ENCODE data around the gene ADISSP. TPM values are rescaled to one million over a fixed set of nuclear protein-coding genes. Genes with fewer than 3 reads are reported as not detected.
A peak's percentile ranks its signal among the peaks of the same experiment; 100 is the strongest.

The ADISSP gene
- total and polyA plus RNA-seq, 2 of the 13 experiments (the other 11 are each of a cell fraction or from before 2014, with no cell fraction given) = 38.3 to 90.6 TPM

DNA sequence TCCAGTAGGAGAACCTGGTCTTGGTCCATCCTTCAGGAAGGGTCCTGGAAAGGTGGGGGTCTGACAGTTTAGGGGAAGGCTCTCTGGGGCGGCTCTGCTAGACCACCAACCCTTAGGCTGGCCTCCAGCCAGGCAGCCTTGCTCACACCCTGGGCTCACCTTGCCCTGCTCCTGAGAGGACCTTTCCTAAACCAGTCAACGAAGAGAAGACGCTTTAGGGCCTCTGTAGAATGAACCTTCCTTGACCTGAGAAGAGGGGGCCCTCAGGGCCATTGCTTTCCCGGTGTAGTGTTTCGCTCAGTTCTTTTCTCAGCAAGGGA, 29.6 kb upstream of the ADISSP start (continued):
- TF ChIP-seq, protein P1, sequence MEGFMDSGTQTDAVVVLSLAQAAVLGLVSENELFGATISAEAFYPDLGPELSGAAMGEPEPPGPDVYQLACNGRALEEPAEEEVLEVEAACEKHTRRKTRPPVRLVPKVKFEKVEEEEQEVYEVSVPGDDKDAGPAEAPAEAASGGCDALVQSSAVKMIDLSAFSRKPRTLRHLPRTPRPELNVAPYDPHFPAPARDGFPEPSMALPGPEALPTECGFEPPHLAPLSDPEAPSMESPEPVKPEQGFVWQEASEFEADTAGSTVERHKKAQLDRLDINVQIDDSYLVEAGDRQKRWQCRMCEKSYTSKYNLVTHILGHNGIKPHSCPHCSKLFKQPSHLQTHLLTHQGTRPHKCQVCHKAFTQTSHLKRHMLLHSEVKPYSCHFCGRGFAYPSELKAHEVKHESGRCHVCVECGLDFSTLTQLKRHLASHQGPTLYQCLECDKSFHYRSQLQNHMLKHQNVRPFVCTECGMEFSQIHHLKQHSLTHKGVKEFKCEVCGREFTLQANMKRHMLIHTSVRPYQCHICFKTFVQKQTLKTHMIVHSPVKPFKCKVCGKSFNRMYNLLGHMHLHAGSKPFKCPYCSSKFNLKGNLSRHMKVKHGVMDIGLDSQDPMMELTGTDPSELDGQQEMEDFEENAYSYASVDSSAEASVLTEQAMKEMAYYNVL (CRISPR knock-in tag; IDR thresholded peaks at IDR 0.05; ENCODE audit: borderline replicate concordance) = peak; percentile 13; the same call in 1 of the 2 replicates
- TF ChIP-seq, protein P2, sequence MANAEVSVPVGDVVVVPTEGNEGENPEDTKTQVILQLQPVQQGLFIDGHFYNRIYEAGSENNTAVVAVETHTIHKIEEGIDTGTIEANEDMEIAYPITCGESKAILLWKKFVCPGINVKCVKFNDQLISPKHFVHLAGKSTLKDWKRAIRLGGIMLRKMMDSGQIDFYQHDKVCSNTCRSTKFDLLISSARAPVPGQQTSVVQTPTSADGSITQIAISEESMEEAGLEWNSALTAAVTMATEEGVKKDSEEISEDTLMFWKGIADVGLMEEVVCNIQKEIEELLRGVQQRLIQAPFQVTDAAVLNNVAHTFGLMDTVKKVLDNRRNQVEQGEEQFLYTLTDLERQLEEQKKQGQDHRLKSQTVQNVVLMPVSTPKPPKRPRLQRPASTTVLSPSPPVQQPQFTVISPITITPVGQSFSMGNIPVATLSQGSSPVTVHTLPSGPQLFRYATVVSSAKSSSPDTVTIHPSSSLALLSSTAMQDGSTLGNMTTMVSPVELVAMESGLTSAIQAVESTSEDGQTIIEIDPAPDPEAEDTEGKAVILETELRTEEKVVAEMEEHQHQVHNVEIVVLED (CRISPR knock-in tag; IDR thresholded peaks at IDR 0.05; ENCODE audit: borderline replicate concordance) = no peak
- TF ChIP-seq, protein P3, sequence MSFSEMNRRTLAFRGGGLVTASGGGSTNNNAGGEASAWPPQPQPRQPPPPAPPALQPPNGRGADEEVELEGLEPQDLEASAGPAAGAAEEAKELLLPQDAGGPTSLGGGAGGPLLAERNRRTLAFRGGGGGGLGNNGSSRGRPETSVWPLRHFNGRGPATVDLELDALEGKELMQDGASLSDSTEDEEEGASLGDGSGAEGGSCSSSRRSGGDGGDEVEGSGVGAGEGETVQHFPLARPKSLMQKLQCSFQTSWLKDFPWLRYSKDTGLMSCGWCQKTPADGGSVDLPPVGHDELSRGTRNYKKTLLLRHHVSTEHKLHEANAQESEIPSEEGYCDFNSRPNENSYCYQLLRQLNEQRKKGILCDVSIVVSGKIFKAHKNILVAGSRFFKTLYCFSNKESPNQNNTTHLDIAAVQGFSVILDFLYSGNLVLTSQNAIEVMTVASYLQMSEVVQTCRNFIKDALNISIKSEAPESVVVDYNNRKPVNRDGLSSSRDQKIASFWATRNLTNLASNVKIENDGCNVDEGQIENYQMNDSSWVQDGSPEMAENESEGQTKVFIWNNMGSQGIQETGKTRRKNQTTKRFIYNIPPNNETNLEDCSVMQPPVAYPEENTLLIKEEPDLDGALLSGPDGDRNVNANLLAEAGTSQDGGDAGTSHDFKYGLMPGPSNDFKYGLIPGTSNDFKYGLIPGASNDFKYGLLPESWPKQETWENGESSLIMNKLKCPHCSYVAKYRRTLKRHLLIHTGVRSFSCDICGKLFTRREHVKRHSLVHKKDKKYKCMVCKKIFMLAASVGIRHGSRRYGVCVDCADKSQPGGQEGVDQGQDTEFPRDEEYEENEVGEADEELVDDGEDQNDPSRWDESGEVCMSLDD (CRISPR knock-in tag; IDR thresholded peaks at IDR 0.05; ENCODE audit: borderline replicate concordance) = no peak
- TF ChIP-seq ZNF879 (CRISPR knock-in tag; IDR thresholded peaks at IDR 0.05) (no peak), BHLHE40 (IDR thresholded peaks at IDR 0.05; ENCODE audit: low read length) (no peak), TARDBP (CRISPR knock-in tag; IDR thresholded peaks at IDR 0.05) (0 out of 2 replicates have a peak, but pooled peaks have one; percentile 20), ZNF850 (CRISPR knock-in tag; conservative IDR thresholded peaks at IDR 0.05) (no peak), ZNF44 (CRISPR knock-in tag; IDR thresholded peaks at IDR 0.05) (peak; percentile 58; the same call in 1 of the 2 replicates), IRF2 (CRISPR knock-in tag; IDR thresholded peaks at IDR 0.05) (no peak), TCF12 (IDR thresholded peaks at IDR 0.05) (no peak), TCF12 (CRISPR knock-in tag; IDR thresholded peaks at IDR 0.05) (no peak)
- TF ChIP-seq, protein P4, sequence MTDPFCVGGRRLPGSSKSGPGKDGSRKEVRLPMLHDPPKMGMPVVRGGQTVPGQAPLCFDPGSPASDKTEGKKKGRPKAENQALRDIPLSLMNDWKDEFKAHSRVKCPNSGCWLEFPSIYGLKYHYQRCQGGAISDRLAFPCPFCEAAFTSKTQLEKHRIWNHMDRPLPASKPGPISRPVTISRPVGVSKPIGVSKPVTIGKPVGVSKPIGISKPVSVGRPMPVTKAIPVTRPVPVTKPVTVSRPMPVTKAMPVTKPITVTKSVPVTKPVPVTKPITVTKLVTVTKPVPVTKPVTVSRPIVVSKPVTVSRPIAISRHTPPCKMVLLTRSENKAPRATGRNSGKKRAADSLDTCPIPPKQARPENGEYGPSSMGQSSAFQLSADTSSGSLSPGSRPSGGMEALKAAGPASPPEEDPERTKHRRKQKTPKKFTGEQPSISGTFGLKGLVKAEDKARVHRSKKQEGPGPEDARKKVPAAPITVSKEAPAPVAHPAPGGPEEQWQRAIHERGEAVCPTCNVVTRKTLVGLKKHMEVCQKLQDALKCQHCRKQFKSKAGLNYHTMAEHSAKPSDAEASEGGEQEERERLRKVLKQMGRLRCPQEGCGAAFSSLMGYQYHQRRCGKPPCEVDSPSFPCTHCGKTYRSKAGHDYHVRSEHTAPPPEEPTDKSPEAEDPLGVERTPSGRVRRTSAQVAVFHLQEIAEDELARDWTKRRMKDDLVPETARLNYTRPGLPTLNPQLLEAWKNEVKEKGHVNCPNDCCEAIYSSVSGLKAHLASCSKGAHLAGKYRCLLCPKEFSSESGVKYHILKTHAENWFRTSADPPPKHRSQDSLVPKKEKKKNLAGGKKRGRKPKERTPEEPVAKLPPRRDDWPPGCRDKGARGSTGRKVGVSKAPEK (CRISPR knock-in tag; IDR thresholded peaks at IDR 0.05; ENCODE audit: borderline replicate concordance) = no peak
- TF ChIP-seq, protein P5, sequence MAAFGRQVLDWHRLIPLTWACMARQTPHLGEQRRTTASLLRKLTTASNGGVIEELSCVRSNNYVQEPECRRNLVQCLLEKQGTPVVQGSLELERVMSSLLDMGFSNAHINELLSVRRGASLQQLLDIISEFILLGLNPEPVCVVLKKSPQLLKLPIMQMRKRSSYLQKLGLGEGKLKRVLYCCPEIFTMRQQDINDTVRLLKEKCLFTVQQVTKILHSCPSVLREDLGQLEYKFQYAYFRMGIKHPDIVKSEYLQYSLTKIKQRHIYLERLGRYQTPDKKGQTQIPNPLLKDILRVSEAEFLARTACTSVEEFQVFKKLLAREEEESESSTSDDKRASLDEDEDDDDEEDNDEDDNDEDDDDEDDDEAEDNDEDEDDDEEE (CRISPR knock-in tag; IDR thresholded peaks at IDR 0.05) = no peak
- TF ChIP-seq, protein P6, sequence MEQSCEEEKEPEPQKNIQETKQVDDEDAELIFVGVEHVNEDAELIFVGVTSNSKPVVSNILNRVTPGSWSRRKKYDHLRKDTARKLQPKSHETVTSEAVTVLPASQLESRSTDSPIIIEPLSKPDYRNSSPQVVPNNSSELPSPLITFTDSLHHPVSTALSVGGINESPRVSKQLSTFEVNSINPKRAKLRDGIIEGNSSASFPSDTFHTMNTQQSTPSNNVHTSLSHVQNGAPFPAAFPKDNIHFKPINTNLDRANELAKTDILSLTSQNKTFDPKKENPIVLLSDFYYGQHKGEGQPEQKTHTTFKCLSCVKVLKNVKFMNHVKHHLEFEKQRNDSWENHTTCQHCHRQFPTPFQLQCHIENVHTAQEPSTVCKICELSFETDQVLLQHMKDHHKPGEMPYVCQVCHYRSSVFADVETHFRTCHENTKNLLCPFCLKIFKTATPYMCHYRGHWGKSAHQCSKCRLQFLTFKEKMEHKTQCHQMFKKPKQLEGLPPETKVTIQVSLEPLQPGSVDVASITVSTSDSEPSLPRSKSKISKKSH (CRISPR knock-in tag; IDR thresholded peaks at IDR 0.05; ENCODE audit: borderline replicate concordance) = no peak; the same call in 1 of the 2 replicates
- TF ChIP-seq, protein P7, sequence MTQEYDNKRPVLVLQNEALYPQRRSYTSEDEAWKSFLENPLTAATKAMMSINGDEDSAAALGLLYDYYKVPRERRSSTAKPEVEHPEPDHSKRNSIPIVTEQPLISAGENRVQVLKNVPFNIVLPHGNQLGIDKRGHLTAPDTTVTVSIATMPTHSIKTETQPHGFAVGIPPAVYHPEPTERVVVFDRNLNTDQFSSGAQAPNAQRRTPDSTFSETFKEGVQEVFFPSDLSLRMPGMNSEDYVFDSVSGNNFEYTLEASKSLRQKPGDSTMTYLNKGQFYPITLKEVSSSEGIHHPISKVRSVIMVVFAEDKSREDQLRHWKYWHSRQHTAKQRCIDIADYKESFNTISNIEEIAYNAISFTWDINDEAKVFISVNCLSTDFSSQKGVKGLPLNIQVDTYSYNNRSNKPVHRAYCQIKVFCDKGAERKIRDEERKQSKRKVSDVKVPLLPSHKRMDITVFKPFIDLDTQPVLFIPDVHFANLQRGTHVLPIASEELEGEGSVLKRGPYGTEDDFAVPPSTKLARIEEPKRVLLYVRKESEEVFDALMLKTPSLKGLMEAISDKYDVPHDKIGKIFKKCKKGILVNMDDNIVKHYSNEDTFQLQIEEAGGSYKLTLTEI (CRISPR knock-in tag; conservative IDR thresholded peaks at IDR 0.05) = no peak

All from HepG2 (cell line).